ENCODE data around the gene TTLL11.
"Not testable (repeated sequence)": the region's sequence is repeated elsewhere in the genome, so short reads cannot be mapped to it uniquely, and the experiment has no call there.

TTLL11 gene

GRCh38 chr9:122125509-122126330 is 32.6 kb upstream of the TTLL11 start:
- H3K4me3 ChIP-seq (ENCODE audit: low read length) = no peak overlapping the region
- no peak for DNase-seq (ENCODE audit: low read depth, low spot score)

GRCh38 chr9:122125158-122125508 is 32.0 kb upstream of the TTLL11 start:
- H3K4me3 ChIP-seq (ENCODE audit: low read length) = no peak overlapping the region
- peak; percentile 45 for DNase-seq (ENCODE audit: low read depth, low spot score)

- no peak for DNase-seq (ENCODE audit: low read depth, low spot score)
- H3K4me3 ChIP-seq (ENCODE audit: low read length) = no peak overlapping the region
These were observed 31.4 kb upstream of the TTLL11 start for GRCh38 chr9:122124528-122124927.

- H3K4me3 ChIP-seq (ENCODE audit: low read length) = no peak overlapping the region
- no peak for DNase-seq (ENCODE audit: low read depth, low spot score)
These were observed 30.9 kb upstream of the TTLL11 start for GRCh38 chr9:122124048-122124447.

- peak; percentile 61 for DNase-seq (ENCODE audit: low read depth, low spot score)
These were observed 30.0 kb upstream of the TTLL11 start for GRCh38 chr9:122122903-122123632.

GRCh38 chr9:122122468-122122867 is 29.4 kb upstream of the TTLL11 start:
- DNase-seq (ENCODE audit: low read depth, low spot score) = no peak
- H3K4me3 ChIP-seq (ENCODE audit: low read length) = no peak overlapping the region

More at GRCh38 chr9:122122903-122123632, 30.0 kb upstream of the TTLL11 start:
- no peak overlapping the region for H3K4me3 ChIP-seq (ENCODE audit: low read length)

GRCh38 chr9:122121931-122122330 is 28.8 kb upstream of the TTLL11 start:
- DNase-seq (ENCODE audit: low read depth, low spot score) = no peak
- H3K4me3 ChIP-seq (ENCODE audit: low read length) = no peak overlapping the region

GRCh38 chr9:122121391-122121790 is 28.3 kb upstream of the TTLL11 start:
- no peak overlapping the region for H3K4me3 ChIP-seq (ENCODE audit: low read length)
- DNase-seq (ENCODE audit: low read depth, low spot score) = no peak

GRCh38 chr9:122120316-122121071 is 27.4 kb upstream of the TTLL11 start:
- no peak for DNase-seq (ENCODE audit: low read depth, low spot score)

GRCh38 chr9:122119721-122120120 is 26.6 kb upstream of the TTLL11 start:
- DNase-seq (ENCODE audit: low read depth, low spot score) = no peak
- H3K4me3 ChIP-seq (ENCODE audit: low read length) = no peak overlapping the region

More at GRCh38 chr9:122120316-122121071, 27.4 kb upstream of the TTLL11 start:
- H3K4me3 ChIP-seq (ENCODE audit: low read length) = no peak overlapping the region

GRCh38 chr9:122119166-122119521 is 26.0 kb upstream of the TTLL11 start:
- no peak for DNase-seq (ENCODE audit: low read depth, low spot score)

GRCh38 chr9:122118343-122119165 is 25.4 kb upstream of the TTLL11 start:
- no peak overlapping the region for H3K4me3 ChIP-seq (ENCODE audit: low read length)
- DNase-seq (ENCODE audit: low read depth, low spot score) = no peak

More at GRCh38 chr9:122119166-122119521, 26.0 kb upstream of the TTLL11 start:
- no peak overlapping the region for H3K4me3 ChIP-seq (ENCODE audit: low read length)

GRCh38 chr9:122117241-122117640 is 24.1 kb upstream of the TTLL11 start:
- not testable (repeated sequence) for DNase-seq (ENCODE audit: low read depth, low spot score); H3K4me3 ChIP-seq (ENCODE audit: low read length)

GRCh38 chr9:122116448-122117173 is 23.5 kb upstream of the TTLL11 start:
- H3K4me3 ChIP-seq (ENCODE audit: low read length) = no peak overlapping the region
- DNase-seq (ENCODE audit: low read depth, low spot score) = no peak

- no peak overlapping the region for H3K4me3 ChIP-seq (ENCODE audit: low read length)
- no peak for DNase-seq (ENCODE audit: low read depth, low spot score)
These were observed 22.9 kb upstream of the TTLL11 start for GRCh38 chr9:122116040-122116439.

GRCh38 chr9:122115176-122116035 is 22.3 kb upstream of the TTLL11 start:
- DNase-seq (ENCODE audit: low read depth, low spot score) = no peak
- no peak overlapping the region for H3K4me3 ChIP-seq (ENCODE audit: low read length)

GRCh38 chr9:122113574-122113973 is 20.5 kb upstream of the TTLL11 start:
- DNase-seq (ENCODE audit: low read depth, low spot score) = no peak

More at GRCh38 chr9:122113574-122113973, 20.5 kb upstream of the TTLL11 start:
- no peak overlapping the region for H3K4me3 ChIP-seq (ENCODE audit: low read length)

Measured in Jurkat, Clone E6-1 (cell line).